Activated T-cell treated with anti-CD3 and anti-CD28 coated beads, Interleukin-2, amount 50 U/mL, for 1 hour (primary cell): ENCODE data around the gene LYPD4.
"Not testable (repeated sequence)": the region's sequence is repeated elsewhere in the genome, so short reads cannot be mapped to it uniquely, and the experiment has no call there.

Source experiments
- DNase-seq: peaks from one replicate; pipeline ENCODE4 v3.0.0-alpha.2; 2020

Gene LYPD4

DNA sequence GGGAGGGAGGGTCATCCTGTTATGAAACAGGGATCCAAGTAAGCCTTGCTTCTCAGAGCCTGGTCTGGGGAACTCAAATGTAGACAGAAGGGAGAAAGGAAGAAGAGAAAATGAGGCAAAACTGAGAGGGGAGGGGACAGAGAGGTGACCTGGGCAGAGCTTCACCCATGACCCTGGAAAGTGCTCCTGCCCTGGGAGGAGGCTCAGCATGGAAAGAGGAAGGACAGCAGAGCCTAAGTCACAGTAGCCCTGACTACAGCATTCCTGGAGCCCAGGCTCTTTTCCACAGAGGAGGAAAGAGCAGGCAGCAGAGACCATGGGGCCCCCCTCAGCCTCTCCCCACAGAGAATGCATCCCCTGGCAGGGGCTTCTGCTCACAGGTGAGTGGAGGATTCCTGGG, 48.1 kb downstream of the LYPD4 start, which contains the start of gene CEACAM3:
TSS of gene CEACAM3 (plus strand) at position 226 of the 400 bp plus-strand sequence. CDS start at position 317, 91 bp downstream.
- DNase-seq: no peak

DNA sequence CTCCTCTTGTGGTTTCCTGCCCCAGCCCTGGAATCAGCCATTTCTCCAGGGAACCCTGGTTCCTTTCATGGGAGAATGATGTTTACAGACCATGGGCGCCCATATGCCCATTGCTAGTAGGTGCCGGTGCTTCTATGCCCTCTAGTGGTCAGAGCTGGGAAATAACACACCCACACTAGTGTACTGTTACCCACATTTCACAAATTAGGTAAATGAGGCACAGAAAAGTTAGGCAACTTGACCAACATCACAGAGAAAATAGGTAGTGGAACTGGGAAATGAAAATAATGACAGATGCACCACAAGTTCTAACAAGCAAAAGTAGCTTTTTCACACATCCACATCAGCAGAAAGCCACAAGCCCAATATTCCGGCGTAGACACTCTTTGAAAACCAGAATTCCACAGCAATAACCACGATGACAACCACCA, 49.4 kb downstream of the LYPD4 start:
- DNase-seq: peak; percentile 53

GRCh38 chr19:41793414-41793727, 51.1 kb downstream of the LYPD4 start:
- DNase-seq: no peak

DNA sequence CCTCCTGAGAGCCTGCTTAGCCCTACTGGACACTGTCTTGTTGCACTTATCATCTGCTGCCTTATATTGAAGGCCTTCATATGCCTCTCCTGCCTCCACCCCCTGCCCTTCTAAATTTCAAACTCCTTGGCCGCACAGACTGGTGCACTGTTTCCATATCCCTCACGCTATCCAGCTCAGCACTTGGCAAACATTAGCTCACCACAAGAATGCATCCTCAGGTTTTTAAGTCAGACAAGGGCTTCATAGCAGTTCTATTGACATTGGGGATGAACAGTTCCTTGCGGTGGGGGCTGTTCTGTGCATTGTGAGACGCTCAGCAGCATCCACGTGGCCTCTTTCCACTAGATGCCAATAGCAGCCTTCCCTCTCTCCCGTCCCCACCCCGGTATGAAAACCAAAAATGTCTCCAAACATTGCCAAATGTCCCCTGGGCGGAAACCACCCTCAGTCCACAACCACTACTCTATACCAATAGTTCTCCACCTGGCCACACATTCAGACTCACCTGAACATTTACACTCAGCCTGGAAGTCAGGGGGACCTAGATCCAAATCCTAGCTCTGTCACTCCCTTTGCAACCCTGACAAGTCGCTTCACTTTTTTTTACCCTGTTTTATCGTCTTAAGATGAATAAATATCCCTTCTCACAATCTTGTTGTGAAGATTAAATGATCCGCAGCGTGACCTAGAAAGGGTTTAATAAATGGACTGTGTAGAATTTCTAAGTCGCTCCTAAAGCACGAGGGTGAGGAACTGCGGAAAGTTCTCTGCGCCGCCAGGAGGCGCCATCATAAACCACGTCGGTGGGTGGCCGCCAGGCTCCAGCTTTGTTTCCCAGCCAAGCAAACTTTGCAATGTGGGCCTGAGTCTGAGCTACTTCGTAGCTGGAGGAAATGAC, 51.7 kb downstream of the LYPD4 start:
- peak; percentile 65 for DNase-seq

DNA sequence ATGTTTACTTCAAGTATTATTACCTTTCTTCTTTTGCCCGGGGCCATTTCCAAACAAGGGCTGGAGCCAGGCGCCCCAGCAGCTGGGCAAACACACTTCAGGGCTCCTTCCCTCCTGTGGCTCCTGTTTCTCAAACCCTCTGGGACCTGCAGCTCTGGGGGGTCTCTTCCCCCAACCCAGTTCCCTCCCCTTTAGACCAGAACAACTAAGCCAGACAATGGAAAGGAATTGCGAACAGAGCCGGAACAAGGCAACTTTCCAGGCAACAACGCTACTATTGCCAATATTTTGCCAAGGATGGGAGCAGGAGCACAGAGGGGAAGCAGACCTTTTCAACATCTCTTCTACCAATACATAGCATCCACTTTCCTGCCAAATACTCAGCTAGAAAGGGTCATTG, 55.4 kb downstream of the LYPD4 start:
- DNase-seq: not testable (repeated sequence)

GRCh38 chr19:41788518-41788917, 56.0 kb downstream of the LYPD4 start:
- DNase-seq: not testable (repeated sequence)
